Tibial nerve (tissue), 3 donors: ENCODE data around the gene SNAI1.

Experiments used
- CTCF ChIP-seq, 5 experiments: fragments of 200-600 bp in 3 of 5; fragments of 450-650 bp in 2 of 5; sonication (generic) in 3 of 5; IDR thresholded peaks; one replicate each; pipeline ENCODE4 v1.5.1; 2016 to 2019; ENCODE audit warnings: antibody characterized with exemption in 5 of 5, mild to moderate bottlenecking in 3 of 5, moderate library complexity in 2 of 5
- POLR2A ChIP-seq, 2 donors: fragments of 450-650 bp; IDR thresholded peaks; one replicate each; pipeline ENCODE4 v1.6.1; 2017; ENCODE audit warnings: antibody characterized with exemption in 2 of 2, mild to moderate bottlenecking in 2 of 2, moderate library complexity in 2 of 2

- TF ChIP-seq CTCF (IDR thresholded peaks at IDR 0.05) (no peak), POLR2A (IDR thresholded peaks at IDR 0.05) (no peak)
Observed at GRCh38 chr20:49993301-49993751, 10.5 kb downstream of the SNAI1 start.
